A549 (cell line): ENCODE data around the gene PLEKHF1. TPM values are rescaled to one million over a fixed set of nuclear protein-coding genes. Genes with fewer than 3 reads are reported as not detected.

Experiments used
- ATAC-seq, 2 experiments: fragments of 200-7000 bp in 1 of 2; fragments of >200 bp in 1 of 2; cut with Nextera tagmentation in 1 of 2; cut with Tn5 transposase in 1 of 2; 3 replicates each; pipeline versions ENCODE4 v1.8.0 to v1.9.1; 2018 to 2020; ENCODE audit warnings: mild to moderate bottlenecking in 1 of 2, moderate library complexity in 1 of 2
- CTCF ChIA-PET: fragments of 300-600 bp; sonication (Branson Sonifier 250); formaldehyde crosslinking; extraction: SDS; loops from one replicate; lab custom pipeline; 2021; ENCODE audit warnings: antibody characterized with exemption, inconsistent platforms; lab: Yijun Ruan, JAX
- POLR2A ChIA-PET: fragments of 350-600 bp; formaldehyde crosslinking; extraction: SDS; loops from one replicate; lab custom pipeline; 2021; ENCODE audit warnings: antibody characterized with exemption, inconsistent platforms; lab: Yijun Ruan, JAX
- DNase-seq, 2 experiments: peaks; one replicate each; pipeline versions ENCODE4 v3.0.0 to v3.0.0-alpha.2; 2011 to 2016; ENCODE audit warnings: low read depth in 1 of 2, low spot score in 1 of 2
- FAIRE-seq: peaks from 2 replicates; lab custom pipeline; 2011; peaks lifted over from hg19 to GRCh38; lab: Jason Lieb, UNC
- H3K27ac ChIP-seq, 2 experiments: fragments of >200 bp; sonication (Bioruptor Twin); formaldehyde crosslinking; 3 replicates each; pipeline ENCODE4 v1.5.1; 2016 to 2017
- H3K4me1 ChIP-seq: fragments of >200 bp; sonication (Bioruptor Twin); formaldehyde crosslinking; 3 replicates; pipeline ENCODE4 v1.6.1; 2016
- H3K4me2 ChIP-seq: fragments of >200 bp; sonication (Bioruptor Twin); formaldehyde crosslinking; 3 replicates; pipeline ENCODE4 v1.6.1; 2016
- H3K4me3 ChIP-seq: fragments of >200 bp; sonication (Bioruptor Twin); formaldehyde crosslinking; 3 replicates; pipeline ENCODE4 v1.5.1; 2016
- H3K9me3 ChIP-seq: fragments of >200 bp; sonication (Bioruptor Twin); formaldehyde crosslinking; 3 replicates; pipeline ENCODE4 v1.6.1; 2016
- ELK1 ChIP-seq: fragments of 150-350 bp; IDR thresholded peaks from 2 replicates; pipeline ENCODE4 v1.6.1; 2014; ENCODE audit warnings: low read depth, mild to moderate bottlenecking, low read length
- ESRRA ChIP-seq: fragments of 150-350 bp; IDR thresholded peaks from 2 replicates; pipeline ENCODE4 v1.6.1; 2014; ENCODE audit warnings: mild to moderate bottlenecking, low read length, borderline replicate concordance
- FOSB ChIP-seq: fragments of 250-450 bp; sonication (Bioruptor Pico); IDR thresholded peaks from 2 replicates; pipeline ENCODE4 v1.5.0; 2020; ENCODE audit warnings: mild to moderate bottlenecking, moderate library complexity
- FOSL2 ChIP-seq, 2 experiments: fragments of 450-650 bp in 1 of 2; fragments of >200 bp in 1 of 2; sonication (Bioruptor Twin) in 1 of 2; formaldehyde crosslinking; IDR thresholded peaks; 2 replicates each; pipeline versions ENCODE4 v1.5.0 to v1.6.1; 2016 to 2020; ENCODE audit warnings: mild to moderate bottlenecking in 1 of 2, moderate library complexity in 1 of 2
- GATA3 ChIP-seq: IDR thresholded peaks from 2 replicates; pipeline ENCODE4 v1.6.1; 2012; ENCODE audit warnings: borderline replicate concordance
- HDAC2 ChIP-seq: fragments of 200-600 bp; sonication (generic); IDR thresholded peaks from 2 replicates; pipeline ENCODE4 v1.6.1; 2016
- HEYL ChIP-seq: fragments of 250-450 bp; sonication (Bioruptor Pico); IDR thresholded peaks from 2 replicates; pipeline ENCODE4 v1.8.0; 2021; ENCODE audit warnings: mild to moderate bottlenecking, moderate library complexity
- HOXA7 ChIP-seq: fragments of 250-450 bp; sonication (Bioruptor Pico); IDR thresholded peaks from 2 replicates; pipeline ENCODE4 v1.5.0; 2020; ENCODE audit warnings: mild to moderate bottlenecking, moderate library complexity
- JUNB ChIP-seq: fragments of >200 bp; sonication (Bioruptor Twin); formaldehyde crosslinking; IDR thresholded peaks from 2 replicates; pipeline ENCODE4 v1.6.1; 2016
- KDM1A ChIP-seq: fragments of 200-600 bp; sonication (generic); IDR thresholded peaks from 2 replicates; pipeline ENCODE4 v1.6.1; 2016; ENCODE audit warnings: low read depth, mild to moderate bottlenecking
- MAZ ChIP-seq: fragments of 150-350 bp; IDR thresholded peaks from 2 replicates; pipeline ENCODE4 v1.6.1; 2014; ENCODE audit warnings: antibody characterized with exemption, low read depth, low read length, borderline replicate concordance
- PHF8 ChIP-seq: fragments of 200-600 bp; sonication (generic); IDR thresholded peaks from 2 replicates; pipeline ENCODE4 v1.6.1; 2016; ENCODE audit warnings: low read depth, mild to moderate bottlenecking, antibody characterized with exemption, moderate library complexity, borderline replicate concordance
- POLR2A ChIP-seq: IDR thresholded peaks from 2 replicates; pipeline ENCODE4 v1.6.1; 2012; ENCODE audit warnings: mild to moderate bottlenecking, low read length
- POLR2AphosphoS2 ChIP-seq: conservative IDR thresholded peaks from 2 replicates; pipeline ENCODE4 v1.6.1; 2012; ENCODE audit warnings: low read length, improper control_type of control experiment, inconsistent platforms
- RAD21 ChIP-seq, 2 experiments: fragments of >200 bp in 1 of 2; sonication (Bioruptor Twin) in 1 of 2; formaldehyde crosslinking in 1 of 2; IDR thresholded peaks in 1 of 2; conservative IDR thresholded peaks in 1 of 2; 2 replicates in 1 of 2; 3 replicates in 1 of 2; pipeline ENCODE4 v1.6.1; 2012 to 2018; ENCODE audit warnings: inconsistent platforms in 1 of 2
- RARB ChIP-seq: fragments of 250-450 bp; sonication (Bioruptor Pico); IDR thresholded peaks from 2 replicates; pipeline ENCODE4 v1.8.0; 2021; ENCODE audit warnings: mild to moderate bottlenecking, moderate library complexity
- RCOR1 ChIP-seq: fragments of 150-350 bp; IDR thresholded peaks from 2 replicates; pipeline ENCODE4 v1.6.1; 2014; ENCODE audit warnings: antibody characterized with exemption, low read length, low read depth
- REST ChIP-seq: fragments of 200-600 bp; sonication (generic); IDR thresholded peaks from 2 replicates; pipeline ENCODE4 v1.6.1; 2016; ENCODE audit warnings: antibody characterized with exemption, mild to moderate bottlenecking, moderate library complexity
- ZFP36 ChIP-seq: fragments of 450-650 bp; IDR thresholded peaks from 2 replicates; pipeline ENCODE4 v1.6.1; 2014; ENCODE audit warnings: borderline replicate concordance; ENCODE audit not compliant: partially characterized antibody
- ZNF302 ChIP-seq: fragments of 250-450 bp; sonication (Bioruptor Pico); IDR thresholded peaks from 2 replicates; pipeline ENCODE4 v1.9.0; 2021; ENCODE audit warnings: inconsistent platforms, mild to moderate bottlenecking, moderate library complexity
- WGBS: methylation state at CpG from one replicate; pipeline ENCODE4 v1.1.6; 2017; ENCODE audit errors: missing lambda C conversion rate; 5-methylcytosine and 5-hydroxymethylcytosine counted together
- polyA plus RNA-seq, 4 experiments: library from polyadenylated mRNA; depleted of rRNA in 3 of 4; stranded (reverse); fragments of >200 nt; fragmentation: RNase III in 1 of 4; extraction: RNeasy Plus Mini Kit Qiagen cat#74134 plus additional on column Dnase treatment in 1 of 4; gene quantifications; 2 replicates in 3 of 4; 3 replicates in 1 of 4; pipeline ENCODE4 v1.2.3, GENCODE V29; 2011 to 2017
- TF ChIP-seq, protein P1 (sequence below): fragments of >200 bp; sonication (Bioruptor Twin); formaldehyde crosslinking; IDR thresholded peaks from 2 replicates; pipeline ENCODE4 v1.6.1; 2016

PLEKHF1 gene
- polyA plus RNA-seq, 2 of the 4 experiments (the other 2 are of a cell fraction): 2.1 to 4.1 TPM

GRCh38 chr19:29617366-29618266 is 47.6 kb upstream of the PLEKHF1 start (continued):
- TF ChIP-seq REST: no peak
- no peak for TF ChIP-seq FOSL2 (IDR thresholded peaks at IDR 0.05)
- no peak for TF ChIP-seq FOSL2 (CRISPR knock-in tag; IDR thresholded peaks at IDR 0.05)
- no peak for TF ChIP-seq KDM1A
- TF ChIP-seq, all 56 proteins: peak for 0

GRCh38 chr19:29618434-29618833 is 46.8 kb upstream of the PLEKHF1 start:
- ATAC-seq (no peak), DNase-seq (no peak), FAIRE-seq (no peak)
- WGBS: 57% methylated on average over 7 of the region's 7 CpGs
- Histone ChIP-seq H3K9me3 (no peaks in the 10 kb centered on the region), H3K4me2 (no peak overlapping the region), H3K4me3 (no peak overlapping the region), H3K27ac (no peak overlapping the region), H3K4me1 (no peaks in the 10 kb centered on the region)
- ChIA-PET CTCF (interaction anchor here (2.5 to 15.9 kb wide), 3 partner anchors 8 to 97 kb away, joined by 7 to 282 read pairs (median 97); partner anchors contain the start of genes C19orf12 and POP4), POLR2A (interaction anchor here (3.0 kb wide), 1 partner anchor 12 kb away, joined by 18 read pairs; the partner anchor contains the start of gene POP4)
- TF ChIP-seq GATA3 (no peak), MAZ (no peak), HDAC2 (no peak), FOSB (no peak)
- TF ChIP-seq, protein P1, sequence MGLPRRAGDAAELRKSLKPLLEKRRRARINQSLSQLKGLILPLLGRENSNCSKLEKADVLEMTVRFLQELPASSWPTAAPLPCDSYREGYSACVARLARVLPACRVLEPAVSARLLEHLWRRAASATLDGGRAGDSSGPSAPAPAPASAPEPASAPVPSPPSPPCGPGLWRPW: no peak

DNA sequence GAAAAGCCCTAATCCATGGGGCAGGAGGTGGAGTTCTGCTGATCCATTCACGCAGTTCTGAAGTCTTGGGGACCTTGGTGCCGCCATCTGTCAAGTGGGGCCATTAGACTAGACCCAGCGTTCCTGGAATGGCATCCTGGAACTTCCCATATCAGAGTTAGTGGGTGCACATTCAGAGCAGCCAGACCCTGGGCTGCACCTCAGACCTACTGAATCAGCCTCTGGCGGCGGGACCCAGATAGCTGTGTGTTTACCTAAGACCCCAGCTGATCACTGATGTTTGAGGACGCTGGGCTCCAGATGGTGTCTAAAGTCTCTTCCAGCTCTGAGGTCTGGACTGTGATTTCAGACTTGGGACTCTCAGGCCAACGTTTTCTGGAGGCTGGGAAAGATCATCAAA is 46.4 kb upstream of the PLEKHF1 start:
- no peak overlapping the region for H3K27ac ChIP-seq
- H3K4me1 ChIP-seq: no peaks in the 10 kb centered on the region
- ATAC-seq (no peak; a peak in 1 of 6 replicates), DNase-seq (no peak), FAIRE-seq (no peak)
- WGBS: 59% methylated on average over 7 of the region's 7 CpGs
- TF ChIP-seq HDAC2 (no peak), RAD21 (conservative IDR thresholded peaks at IDR 0.05 in 1 of 2, IDR thresholded peaks at IDR 0.05 in 1 of 2) (no peak), ZFP36 (no peak), ZNF302 (CRISPR knock-in tag) (no peak)
- ChIA-PET CTCF (interaction anchor here (0.8 to 15.9 kb wide), 7 partner anchors 8 to 255 kb away, joined by 3 to 282 read pairs (median 5); partner anchors contain the start of genes C19orf12 and POP4), POLR2A (interaction anchor here (1.3 to 3.0 kb wide), 2 partner anchors 13 to 98 kb away, joined by 4 to 18 read pairs; partner anchors contain the start of gene POP4)
- no peak overlapping the region for H3K4me2 ChIP-seq
- H3K4me3 ChIP-seq: no peak overlapping the region
- no peaks in the 10 kb centered on the region for H3K9me3 ChIP-seq

DNA sequence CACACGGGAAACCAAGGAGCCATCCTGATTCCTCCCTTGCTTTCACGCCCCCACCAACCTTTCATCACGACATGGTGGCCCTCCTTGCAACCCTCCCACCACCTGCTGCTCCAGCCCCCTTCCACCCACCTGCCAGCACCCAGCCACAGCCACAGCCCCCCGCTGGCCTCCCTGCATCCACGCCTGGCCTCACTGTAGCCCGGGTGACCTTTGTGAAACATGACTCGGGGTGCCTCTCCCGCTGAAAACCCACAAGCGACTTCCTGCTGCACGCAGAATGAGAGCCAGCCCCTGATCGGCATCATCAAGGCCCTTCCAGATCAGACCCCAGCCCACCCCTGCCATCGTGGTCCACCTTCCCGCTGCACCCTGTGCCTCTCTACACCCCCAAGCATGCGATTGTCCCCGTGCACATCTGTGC is 44.3 kb upstream of the PLEKHF1 start:
- Histone ChIP-seq H3K9me3 (no peaks in the 10 kb centered on the region), H3K4me3 (no peak overlapping the region)
- CTCF ChIA-PET: interaction anchor here (11.0 to 15.9 kb wide), 2 partner anchors 10 to 94 kb away, joined by 97 to 282 read pairs; partner anchors contain the start of genes C19orf12 and POP4
- no peak for TF ChIP-seq ZNF302 (CRISPR knock-in tag)
- TF ChIP-seq RCOR1: no peak
- TF ChIP-seq POLR2A: no peak
- TF ChIP-seq ELK1: no peak
- no peak for TF ChIP-seq JUNB
- no peak for TF ChIP-seq PHF8
- TF ChIP-seq HEYL (CRISPR knock-in tag): no peak
- TF ChIP-seq RARB (CRISPR knock-in tag): no peak
- TF ChIP-seq HOXA7 (CRISPR knock-in tag): no peak
- no peak for TF ChIP-seq POLR2AphosphoS2
- no peak for TF ChIP-seq FOSB
- no peak for TF ChIP-seq ESRRA
- TF ChIP-seq, all 56 proteins: peak for 0
- ATAC-seq (no peak), DNase-seq (no peak), FAIRE-seq (no peak)
- POLR2A ChIA-PET: no interaction called here
- Histone ChIP-seq H3K27ac (no peak overlapping the region), H3K4me2 (no peak overlapping the region), H3K4me1 (no peaks in the 10 kb centered on the region)
- 38% methylated on average over 15 of the region's 15 CpGs for WGBS
